22Rv1 (cell line): ENCODE results near the gene GPX5.

Source experiments
- H3K27ac ChIP-seq: fragments of 450-650 bp; 2 replicates; pipeline ENCODE4 v1.5.1; 2017
- ZFX ChIP-seq: fragments of 450-650 bp; IDR thresholded peaks from 2 replicates; pipeline ENCODE4 v1.6.1; 2017; ENCODE audit warnings: antibody characterized with exemption, borderline replicate concordance
- TF ChIP-seq, protein P1 (sequence below): fragments of 450-650 bp; IDR thresholded peaks from 2 replicates; pipeline ENCODE4 v1.5.1; 2017; ENCODE audit warnings: mild to moderate bottlenecking

GPX5 gene

GRCh38 chr6:28566527-28567252, 41.0 kb downstream of the GPX5 start:
- no peak overlapping the region for H3K27ac ChIP-seq
- TF ChIP-seq, protein P1, sequence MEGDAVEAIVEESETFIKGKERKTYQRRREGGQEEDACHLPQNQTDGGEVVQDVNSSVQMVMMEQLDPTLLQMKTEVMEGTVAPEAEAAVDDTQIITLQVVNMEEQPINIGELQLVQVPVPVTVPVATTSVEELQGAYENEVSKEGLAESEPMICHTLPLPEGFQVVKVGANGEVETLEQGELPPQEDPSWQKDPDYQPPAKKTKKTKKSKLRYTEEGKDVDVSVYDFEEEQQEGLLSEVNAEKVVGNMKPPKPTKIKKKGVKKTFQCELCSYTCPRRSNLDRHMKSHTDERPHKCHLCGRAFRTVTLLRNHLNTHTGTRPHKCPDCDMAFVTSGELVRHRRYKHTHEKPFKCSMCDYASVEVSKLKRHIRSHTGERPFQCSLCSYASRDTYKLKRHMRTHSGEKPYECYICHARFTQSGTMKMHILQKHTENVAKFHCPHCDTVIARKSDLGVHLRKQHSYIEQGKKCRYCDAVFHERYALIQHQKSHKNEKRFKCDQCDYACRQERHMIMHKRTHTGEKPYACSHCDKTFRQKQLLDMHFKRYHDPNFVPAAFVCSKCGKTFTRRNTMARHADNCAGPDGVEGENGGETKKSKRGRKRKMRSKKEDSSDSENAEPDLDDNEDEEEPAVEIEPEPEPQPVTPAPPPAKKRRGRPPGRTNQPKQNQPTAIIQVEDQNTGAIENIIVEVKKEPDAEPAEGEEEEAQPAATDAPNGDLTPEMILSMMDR, result no peak
- no peak for TF ChIP-seq ZFX

- no peak overlapping the region for H3K27ac ChIP-seq
- TF ChIP-seq, protein P1, result no peak
- no peak for TF ChIP-seq ZFX
These were observed 41.8 kb downstream of the GPX5 start for GRCh38 chr6:28567506-28567905.

DNA sequence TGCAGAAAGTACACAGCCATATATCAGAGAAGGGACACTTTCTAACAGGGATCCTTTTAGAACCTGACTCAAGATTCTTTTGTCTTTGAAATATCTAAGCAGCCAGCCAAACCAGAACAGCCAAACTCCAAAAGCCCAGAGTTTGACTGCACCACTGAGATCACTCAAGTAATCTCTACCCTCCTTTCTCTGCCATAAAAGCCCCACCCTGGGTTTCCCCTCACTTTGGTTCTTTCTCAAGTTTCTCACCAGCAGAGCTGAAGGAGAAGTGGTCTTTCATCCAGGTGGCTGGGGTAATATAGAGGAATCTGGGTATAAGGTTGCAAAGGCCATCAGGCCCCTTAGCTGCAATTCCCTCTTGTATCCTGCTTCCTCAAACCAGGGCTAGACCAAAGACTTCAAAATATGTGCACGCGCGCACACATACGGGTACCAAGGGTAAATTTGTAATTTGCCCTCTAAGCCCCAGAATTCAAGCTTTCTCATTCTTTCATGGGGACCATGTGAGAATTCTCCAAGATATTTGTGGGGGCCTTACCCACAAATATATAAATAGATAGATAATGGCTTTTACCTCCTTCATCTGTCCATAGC, 42.9 kb downstream of the GPX5 start:
- TF ChIP-seq, protein P1, result no peak
- no peak for TF ChIP-seq ZFX

DNA sequence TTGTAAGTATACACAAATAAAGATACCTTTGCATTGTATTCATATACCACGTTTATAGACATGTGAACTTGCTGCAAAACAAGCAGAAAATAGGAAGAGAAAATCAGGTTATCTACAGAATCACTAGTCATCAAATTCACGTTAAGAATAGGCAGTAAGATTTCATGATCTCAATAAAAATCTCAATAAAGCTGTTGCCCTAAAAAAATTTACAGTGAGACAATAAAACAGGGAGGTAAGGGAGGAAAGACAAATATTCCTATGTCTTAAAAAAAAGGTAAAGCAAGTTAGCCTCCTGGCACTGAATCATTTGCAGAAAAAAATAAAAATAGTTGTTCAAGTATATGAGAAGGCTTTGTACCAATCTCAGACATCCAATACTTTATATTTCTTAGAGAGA, 44.1 kb downstream of the GPX5 start:
- no peak overlapping the region for H3K27ac ChIP-seq
- TF ChIP-seq, protein P1, result no peak
- no peak for TF ChIP-seq ZFX

More for the DNA sequence above, 42.9 kb downstream of the GPX5 start:
- H3K27ac ChIP-seq, result no peak overlapping the region

GRCh38 chr6:28580475-28580874, 54.8 kb downstream of the GPX5 start:
- TF ChIP-seq ZFX, result no peak
- TF ChIP-seq, protein P1, result 0 out of 2 replicates have a peak, but pooled peaks have one; percentile 30
- H3K27ac ChIP-seq, result no peak overlapping the region

DNA sequence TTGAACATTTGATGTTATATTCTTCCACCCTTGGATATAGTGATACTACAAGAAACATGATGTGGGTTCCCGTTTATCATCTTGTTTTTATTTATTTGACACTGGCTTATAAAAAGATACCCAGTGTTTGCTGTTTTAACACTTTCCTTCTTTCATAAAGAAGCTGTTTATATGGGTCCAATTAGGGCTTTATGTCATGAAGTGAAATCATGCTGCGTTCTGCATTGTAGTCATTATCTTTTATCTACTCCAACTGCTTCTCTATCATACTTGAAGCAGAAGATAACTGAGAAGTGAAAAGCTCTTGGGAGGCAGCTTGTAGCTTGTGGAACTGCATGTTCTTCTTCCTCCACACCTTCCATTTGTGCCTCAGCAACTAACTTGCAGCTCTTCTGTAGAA, 57.8 kb downstream of the GPX5 start:
- no peak overlapping the region for H3K27ac ChIP-seq
- TF ChIP-seq, protein P1, result no peak
- no peak for TF ChIP-seq ZFX
